ENCODE measurements around the gene RIPK1. TPM values are rescaled to one million over a fixed set of nuclear protein-coding genes. Genes with fewer than 3 reads are reported as not detected.
A peak's percentile ranks its signal among the peaks of the same experiment; 100 is the strongest.

The RIPK1 gene
- total and polyA plus RNA-seq, 8 donors, result 18.9 to 24.9 (median 22.4) TPM

GRCh38 chr6:3159805-3160781 is 91.8 kb downstream of the RIPK1 start:
- intact Hi-C loops (cut with DNase I), result no loop called here
- Histone ChIP-seq H3K27ac (no peak overlapping the region), H3K27me3 (peaks cover 0 to 49% of the 10 kb centered on the region in 2 donors), H3K9me3 (no peaks in the 10 kb centered on the region), H3K36me3 (peaks cover 0 to 5% of the 10 kb centered on the region in 2 donors), H3K4me3 (no peak overlapping the region), H3K4me1 (peaks cover 0 to 24% of the 10 kb centered on the region in 2 donors)
- ATAC-seq (no peak), DNase-seq (peak in 1 of 4 donors; percentile 7)
- no peak for TF ChIP-seq CTCF (IDR thresholded peaks at IDR 0.05)

GRCh38 chr6:3162067-3162497 is 93.8 kb downstream of the RIPK1 start:
- no peak for TF ChIP-seq CTCF (IDR thresholded peaks at IDR 0.05)
- no peaks in the 10 kb centered on the region for H3K9me3 ChIP-seq
- peaks cover 0 to 43% of the 10 kb centered on the region in 2 donors for H3K27me3 ChIP-seq
- H3K36me3 ChIP-seq, result no peaks in the 10 kb centered on the region
- intact Hi-C loops (cut with DNase I), result no loop called here
- peak overlapping the region in 1 of 2 donors; percentile 58 for H3K4me3 ChIP-seq
- ATAC-seq, result no peak
- H3K4me1 ChIP-seq, result peaks cover 0 to 19% of the 10 kb centered on the region in 2 donors
- peak overlapping the region in 1 of 2 donors; percentile 87 for H3K27ac ChIP-seq
- no peak for DNase-seq

- no peak for TF ChIP-seq CTCF (IDR thresholded peaks at IDR 0.05)
- Histone ChIP-seq H3K9me3 (no peaks in the 10 kb centered on the region), H3K4me1 (peaks cover 0 to 19% of the 10 kb centered on the region in 2 donors), H3K27ac (peak overlapping the region; percentile 87 to 91), H3K36me3 (no peaks in the 10 kb centered on the region), H3K27me3 (peaks cover 0 to 36% of the 10 kb centered on the region in 2 donors), H3K4me3 (peak overlapping the region; percentile 55 to 58)
- DNase-seq (peak; percentile 56 to 92 (median 78)), ATAC-seq (peak; percentile 87)
- intact Hi-C loops (cut with DNase I), result no loop called here
These were observed 94.4 kb downstream of the RIPK1 start for GRCh38 chr6:3162565-3163247.

- no peaks in the 10 kb centered on the region for H3K36me3 ChIP-seq
- DNase-seq, result peak in 2 of 4 donors; percentile 46 to 82
- intact Hi-C loops (cut with DNase I), result no loop called here
- H3K4me3 ChIP-seq, result peak overlapping the region; percentile 55 to 58
- peak; percentile 3 for ATAC-seq
- TF ChIP-seq CTCF (IDR thresholded peaks at IDR 0.05), result no peak
- peaks cover 0 to 31% of the 10 kb centered on the region in 2 donors for H3K27me3 ChIP-seq
- peaks cover 0 to 19% of the 10 kb centered on the region in 2 donors for H3K4me1 ChIP-seq
- H3K9me3 ChIP-seq, result no peaks in the 10 kb centered on the region
- H3K27ac ChIP-seq, result peak overlapping the region in 1 of 2 donors; percentile 91
These were observed 94.9 kb downstream of the RIPK1 start for GRCh38 chr6:3163248-3163594.

- ATAC-seq (no peak), DNase-seq (no peak)
- Histone ChIP-seq H3K4me1 (peaks cover 0 to 12% of the 10 kb centered on the region in 2 donors), H3K27ac (no peak overlapping the region), H3K9me3 (no peaks in the 10 kb centered on the region), H3K27me3 (peaks cover 0 to 21% of the 10 kb centered on the region in 2 donors), H3K36me3 (no peaks in the 10 kb centered on the region), H3K4me3 (no peak overlapping the region)
- TF ChIP-seq CTCF (IDR thresholded peaks at IDR 0.05), result no peak
- intact Hi-C loops (cut with DNase I), result no loop called here
These were observed 96.1 kb downstream of the RIPK1 start for GRCh38 chr6:3164388-3164787.

Data from left lung (tissue), 10 donors.